ENCODE measurements around the gene POLR1E. TPM values are rescaled to one million over a fixed set of nuclear protein-coding genes. Genes with fewer than 3 reads are reported as not detected.
"Not testable (repeated sequence)": the region's sequence is repeated elsewhere in the genome, so short reads cannot be mapped to it uniquely, and the experiment has no call there.

Gene POLR1E
- total RNA-seq, 3 donors from 2014 or later, result 10.5 to 21.2 (median 11.2) TPM

DNA sequence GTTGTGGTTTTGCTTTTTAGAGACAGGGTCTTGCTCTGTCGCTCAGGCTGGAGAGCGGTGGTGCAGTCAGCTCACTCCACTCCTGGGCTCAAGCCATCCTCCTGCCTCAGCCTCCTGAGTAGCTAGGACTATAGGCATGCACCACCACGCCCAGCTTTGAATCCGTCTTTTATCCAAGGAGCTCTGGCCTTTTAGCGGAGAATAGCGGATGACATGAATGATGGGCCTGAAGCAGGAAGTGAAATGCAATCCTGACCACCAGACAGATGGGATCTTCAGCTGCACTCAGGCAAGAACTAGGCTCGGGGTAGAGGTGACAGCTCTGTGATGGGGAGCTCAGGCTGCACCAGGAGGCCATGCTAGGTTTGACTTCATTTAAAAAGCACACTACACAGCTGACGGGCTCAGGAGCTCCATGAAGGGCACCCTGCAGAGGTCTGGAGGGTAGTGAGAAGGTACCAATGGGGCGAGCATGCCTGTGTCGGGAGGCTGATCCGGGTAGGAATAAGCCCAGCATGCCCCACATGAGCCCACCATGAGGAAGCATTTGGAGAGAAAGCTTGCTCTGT is 21.9 kb downstream of the POLR1E start:
- H3K4me3 ChIP-seq, result no peak overlapping the region
- intact Hi-C loops (cut with DNase I, micrococcal nuclease), result no loop called here

DNA sequence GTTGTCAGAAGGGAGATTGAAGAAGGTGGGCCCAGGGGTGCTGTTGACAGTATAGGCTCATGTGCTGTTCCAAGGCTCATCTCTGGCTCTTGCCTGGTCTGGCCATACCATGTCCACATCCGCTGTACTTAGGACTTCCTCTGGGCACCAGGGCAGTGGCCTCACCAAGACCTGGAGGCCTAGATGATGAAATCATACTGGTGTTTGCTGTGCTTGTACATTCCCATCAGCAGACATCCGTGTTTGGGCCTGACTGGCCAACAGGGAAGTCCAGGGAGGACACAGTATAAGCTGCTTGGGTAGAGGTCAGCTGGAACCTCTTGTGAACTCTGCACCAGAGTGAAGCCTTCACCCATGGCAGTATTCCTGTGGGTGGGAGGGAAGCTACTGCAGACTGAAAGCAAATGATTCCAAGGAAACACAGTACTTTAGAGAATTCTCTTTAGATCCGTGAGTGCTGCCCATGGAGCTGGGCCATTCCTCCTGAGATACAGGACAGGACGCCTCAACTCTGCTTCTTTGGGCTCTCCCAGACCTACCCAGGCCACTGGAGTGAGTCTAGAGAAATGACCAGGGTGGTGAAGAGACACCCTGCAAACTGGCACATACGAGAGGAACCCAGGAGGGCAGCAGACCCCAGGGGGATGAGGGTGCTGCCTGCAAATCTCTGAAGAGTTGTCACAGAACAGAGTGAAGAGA is 22.5 kb downstream of the POLR1E start:
- DNase-seq, result no peak
- Histone ChIP-seq H3K36me3 (ENCODE audit: low read depth) (no peaks in the 10 kb centered on the region), H3K9me3 (no peaks in the 10 kb centered on the region), H3K4me1 (ENCODE audit: low read depth) (no peaks in the 10 kb centered on the region), H3K4me3 (no peak overlapping the region)
- intact Hi-C loops (cut with DNase I, micrococcal nuclease), result no loop called here
- no peak for ATAC-seq
- TF ChIP-seq, protein P1, sequence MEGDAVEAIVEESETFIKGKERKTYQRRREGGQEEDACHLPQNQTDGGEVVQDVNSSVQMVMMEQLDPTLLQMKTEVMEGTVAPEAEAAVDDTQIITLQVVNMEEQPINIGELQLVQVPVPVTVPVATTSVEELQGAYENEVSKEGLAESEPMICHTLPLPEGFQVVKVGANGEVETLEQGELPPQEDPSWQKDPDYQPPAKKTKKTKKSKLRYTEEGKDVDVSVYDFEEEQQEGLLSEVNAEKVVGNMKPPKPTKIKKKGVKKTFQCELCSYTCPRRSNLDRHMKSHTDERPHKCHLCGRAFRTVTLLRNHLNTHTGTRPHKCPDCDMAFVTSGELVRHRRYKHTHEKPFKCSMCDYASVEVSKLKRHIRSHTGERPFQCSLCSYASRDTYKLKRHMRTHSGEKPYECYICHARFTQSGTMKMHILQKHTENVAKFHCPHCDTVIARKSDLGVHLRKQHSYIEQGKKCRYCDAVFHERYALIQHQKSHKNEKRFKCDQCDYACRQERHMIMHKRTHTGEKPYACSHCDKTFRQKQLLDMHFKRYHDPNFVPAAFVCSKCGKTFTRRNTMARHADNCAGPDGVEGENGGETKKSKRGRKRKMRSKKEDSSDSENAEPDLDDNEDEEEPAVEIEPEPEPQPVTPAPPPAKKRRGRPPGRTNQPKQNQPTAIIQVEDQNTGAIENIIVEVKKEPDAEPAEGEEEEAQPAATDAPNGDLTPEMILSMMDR (IDR thresholded peaks at IDR 0.05), result no peak

More for the DNA sequence above, 21.9 kb downstream of the POLR1E start:
- H3K36me3 ChIP-seq (ENCODE audit: low read depth), result no peaks in the 10 kb centered on the region
- DNase-seq (no peak), ATAC-seq (no peak)
- TF ChIP-seq, protein P1 (IDR thresholded peaks at IDR 0.05), result no peak
- H3K9me3 ChIP-seq, result no peaks in the 10 kb centered on the region
- H3K4me1 ChIP-seq (ENCODE audit: low read depth), result no peaks in the 10 kb centered on the region

- H3K36me3 ChIP-seq (ENCODE audit: low read depth), result no peaks in the 10 kb centered on the region
Observed at GRCh38 chr9:37508834-37509206, 23.1 kb downstream of the POLR1E start.

GRCh38 chr9:37509536-37509935 is 23.8 kb downstream of the POLR1E start:
- H3K9me3 ChIP-seq, result no peaks in the 10 kb centered on the region
- H3K36me3 ChIP-seq (ENCODE audit: low read depth), result no peaks in the 10 kb centered on the region
- TF ChIP-seq, protein P1 (IDR thresholded peaks at IDR 0.05), result no peak
- DNase-seq, result no peak
- H3K4me3 ChIP-seq, result no peak overlapping the region
- H3K4me1 ChIP-seq (ENCODE audit: low read depth), result no peaks in the 10 kb centered on the region
- ATAC-seq, result no peak
- intact Hi-C loops (cut with DNase I, micrococcal nuclease), result no loop called here

More at GRCh38 chr9:37508834-37509206, 23.1 kb downstream of the POLR1E start:
- H3K4me1 ChIP-seq (ENCODE audit: low read depth), result no peaks in the 10 kb centered on the region
- TF ChIP-seq, protein P1 (IDR thresholded peaks at IDR 0.05), result no peak
- ATAC-seq, result no peak
- no peak for DNase-seq
- no peaks in the 10 kb centered on the region for H3K9me3 ChIP-seq
- H3K4me3 ChIP-seq, result no peak overlapping the region
- intact Hi-C loops (cut with DNase I, micrococcal nuclease), result no loop called here

GRCh38 chr9:37510053-37510452 is 24.3 kb downstream of the POLR1E start:
- H3K9me3 ChIP-seq; H3K36me3 ChIP-seq (ENCODE audit: low read depth); ATAC-seq; DNase-seq; H3K4me1 ChIP-seq (ENCODE audit: low read depth); intact Hi-C loops (cut with DNase I, micrococcal nuclease); H3K4me3 ChIP-seq: not testable (repeated sequence)
